Astrocyte of the cerebellum (primary cell): Measurements from ENCODE around the gene DNAJB13.

Experiments used
- DNase-seq: peaks from one replicate; pipeline ENCODE4 v3.0.0-alpha.2; 2011; ENCODE audit warnings: low read depth
- H3K4me3 ChIP-seq: 2 replicates; pipeline ENCODE4 v1.5.1; 2011; ENCODE audit warnings: mild to moderate bottlenecking, low read depth, low read length, moderate library complexity
- CTCF ChIP-seq: IDR thresholded peaks from 2 replicates; pipeline ENCODE4 v1.5.1; 2012; ENCODE audit warnings: low read length, low read depth, moderate library complexity, mild to moderate bottlenecking; ENCODE audit errors: missing control alignments
- in situ Hi-C: cut with HindIII; loops from 2 replicates; pipeline ENCODE4 v1.10.0; 2017; ENCODE audit warnings: low sequenced_read_pairs

The DNAJB13 gene

DNA sequence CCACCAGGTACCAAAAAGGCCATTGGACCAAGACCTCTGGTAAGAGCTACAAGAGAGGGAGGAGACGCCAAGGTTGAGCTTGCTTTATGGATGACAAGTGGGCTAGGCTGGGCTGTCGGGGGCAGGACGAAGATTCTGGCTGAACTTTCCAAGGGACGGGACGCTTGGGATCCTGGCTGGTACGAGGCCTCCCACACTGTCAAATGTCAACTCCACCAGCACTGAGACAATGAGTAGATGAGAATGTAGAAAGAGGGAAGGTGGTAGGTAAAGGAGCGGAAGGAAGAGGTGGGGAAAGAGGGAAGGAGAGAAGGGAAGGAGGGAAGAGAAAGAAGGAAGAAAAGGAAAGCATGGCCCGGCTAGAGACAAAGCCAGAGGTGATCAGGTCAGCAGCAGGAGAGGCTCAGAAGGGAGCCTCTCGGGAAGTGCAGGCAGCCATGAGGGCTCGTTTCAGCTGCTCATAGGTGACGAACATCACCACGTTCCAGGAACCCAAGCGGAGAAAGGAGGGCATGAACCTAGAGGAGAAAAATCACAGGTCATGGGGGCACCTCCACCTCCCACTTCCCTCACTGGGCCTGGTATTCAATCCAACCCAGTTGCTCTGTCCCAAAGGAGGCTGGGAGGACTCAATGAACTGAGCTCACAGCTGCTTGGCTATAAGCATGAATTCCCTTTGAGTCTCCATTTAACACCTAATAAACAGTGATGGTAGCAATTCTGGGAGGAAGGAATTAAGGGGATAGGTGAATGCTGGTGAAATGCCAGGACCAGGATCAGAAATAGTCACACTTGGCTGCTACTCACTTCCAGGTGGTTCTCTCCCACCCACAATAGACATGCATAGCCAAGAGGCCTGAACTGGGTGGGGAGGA is 24.0 kb downstream of the DNAJB13 start:
- H3K4me3 ChIP-seq = no peak overlapping the region
- no peak for TF ChIP-seq CTCF
- in situ Hi-C loops = no loop called here
- DNase-seq = no peak

DNA sequence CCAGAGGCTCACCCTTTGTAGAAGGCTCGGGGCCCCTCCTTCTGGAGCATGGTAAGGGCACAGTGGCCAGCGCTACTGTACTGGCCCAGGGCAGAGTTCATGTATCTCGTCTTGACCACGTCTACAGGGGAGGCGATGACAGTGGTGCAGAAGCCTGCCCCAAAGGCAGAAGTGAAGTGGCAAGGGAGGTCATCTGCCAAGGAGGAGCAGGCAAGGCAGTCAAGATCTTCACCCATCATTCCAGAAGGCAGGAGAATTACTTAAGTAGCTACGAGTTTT is 24.6 kb downstream of the DNAJB13 start:
- in situ Hi-C loops = no loop called here
- H3K4me3 ChIP-seq = no peak overlapping the region
- no peak for TF ChIP-seq CTCF
- no peak for DNase-seq

DNA sequence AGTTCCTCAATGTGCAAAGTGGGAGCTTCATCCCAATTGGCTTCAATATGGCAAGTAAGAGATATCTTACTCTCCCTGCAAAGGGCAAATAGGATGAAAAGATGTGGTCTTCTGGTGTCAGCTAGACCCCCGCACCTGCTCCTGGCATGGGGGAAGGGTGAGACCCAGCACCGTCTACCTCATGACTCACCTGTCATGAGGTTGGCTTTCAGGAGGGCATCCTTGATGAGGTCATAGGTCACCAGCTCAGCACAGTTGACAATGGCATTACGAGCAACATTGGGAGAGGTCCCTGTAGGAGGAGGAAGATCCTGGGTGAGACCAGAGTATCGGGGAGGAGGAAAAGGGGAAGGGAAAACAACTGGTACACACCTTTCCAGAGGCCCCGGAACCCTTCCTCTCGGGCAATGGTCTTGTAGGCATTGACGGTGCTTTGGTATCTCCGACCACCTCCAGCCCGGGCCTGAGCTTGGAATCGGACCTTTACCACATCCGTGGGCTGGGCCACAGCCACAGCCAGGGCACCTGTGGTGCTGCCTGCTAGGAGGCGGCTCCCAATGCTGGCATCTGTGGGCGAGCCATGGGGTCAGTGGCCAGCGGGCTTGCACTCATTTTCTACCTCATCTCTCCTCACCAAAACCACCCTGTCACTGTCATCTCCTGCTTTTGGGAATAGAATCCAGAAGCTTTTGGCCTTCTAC is 25.8 kb downstream of the DNAJB13 start:
- no peak for DNase-seq
- in situ Hi-C loops = no loop called here

DNA sequence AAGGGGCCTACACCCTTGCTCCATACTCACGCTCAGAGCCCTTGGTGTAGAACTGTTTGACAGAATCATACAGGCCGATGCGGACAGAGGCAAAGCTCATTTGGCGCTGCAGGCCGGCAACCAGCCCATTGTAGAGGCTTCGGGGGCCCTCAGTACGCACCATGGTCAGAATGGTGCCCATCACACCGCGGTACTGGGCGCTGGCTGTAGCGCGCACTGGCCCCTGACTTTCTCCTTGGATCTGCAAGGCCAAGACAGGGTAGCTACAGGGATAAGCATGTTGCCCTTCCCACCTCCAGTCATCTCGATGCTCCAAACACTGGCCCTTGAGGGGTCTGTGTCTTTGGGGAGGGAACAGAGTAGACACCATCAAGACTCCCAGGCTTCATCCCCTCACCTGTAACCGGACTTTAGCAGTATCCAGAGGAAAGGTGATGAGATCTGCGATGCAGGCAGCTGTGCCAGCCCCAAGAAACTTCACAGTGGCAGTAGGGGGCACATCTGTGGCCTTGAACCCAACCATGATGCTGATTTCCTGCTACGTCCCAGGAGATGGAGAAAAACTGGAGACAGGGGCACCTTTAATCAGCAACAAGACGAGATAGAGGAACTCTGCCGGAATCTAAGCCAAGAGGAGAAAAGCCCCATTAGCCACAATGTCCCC is 27.2 kb downstream of the DNAJB13 start:
- in situ Hi-C loops = no loop called here
- H3K4me3 ChIP-seq = no peak overlapping the region
- no peak for DNase-seq
- TF ChIP-seq CTCF = no peak

More for the DNA sequence above, 25.8 kb downstream of the DNAJB13 start:
- TF ChIP-seq CTCF = no peak
- H3K4me3 ChIP-seq = no peak overlapping the region

DNA sequence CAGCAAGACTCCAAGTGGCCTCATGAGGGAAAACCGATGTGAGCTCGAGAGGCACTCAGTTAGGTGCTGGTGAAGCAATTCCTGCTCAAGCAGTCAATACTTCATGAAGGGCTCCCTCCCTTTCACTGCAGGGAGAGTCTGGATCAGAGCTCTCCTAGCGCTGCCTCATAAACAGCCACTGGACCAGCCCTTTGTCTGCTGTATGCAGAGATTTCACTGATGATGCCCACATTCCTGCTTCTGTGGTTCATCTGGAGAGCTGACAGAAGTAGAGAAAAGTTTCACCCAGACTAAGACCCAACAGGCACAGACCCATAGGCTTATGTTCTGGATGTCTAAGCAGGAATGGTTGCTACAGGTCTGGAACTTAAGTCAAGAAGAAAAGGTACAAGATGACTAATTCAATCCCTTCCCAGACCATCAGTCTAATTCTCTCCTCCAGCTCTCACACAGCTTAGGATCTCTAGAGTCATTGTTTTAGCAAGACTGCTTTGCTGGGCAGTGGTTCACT is 27.8 kb downstream of the DNAJB13 start:
- in situ Hi-C loops = no loop called here
- H3K4me3 ChIP-seq = no peak overlapping the region
- TF ChIP-seq CTCF = no peak
- no peak for DNase-seq
